Colonic mucosa (tissue), 4 donors: ENCODE data around the gene IFNL3. TPM values are rescaled to one million over a fixed set of nuclear protein-coding genes. Genes with fewer than 3 reads are reported as not detected.

Experiments used
- DNase-seq: peaks from one replicate; pipeline ENCODE4 v3.0.0-alpha.2; 2020
- H3K27ac ChIP-seq: fragments of 200-600 bp; one replicate; pipeline ENCODE4 v1.8.0; 2021
- H3K27me3 ChIP-seq: fragments of 200-600 bp; one replicate; pipeline ENCODE4 v1.8.0; 2021
- H3K36me3 ChIP-seq: fragments of 200-600 bp; one replicate; pipeline ENCODE4 v1.8.0; 2021
- H3K4me1 ChIP-seq: fragments of 200-600 bp; one replicate; pipeline ENCODE4 v1.8.0; 2021; ENCODE audit warnings: mild to moderate bottlenecking
- H3K4me3 ChIP-seq: fragments of 200-600 bp; one replicate; pipeline ENCODE4 v1.8.0; 2021
- H3K9ac ChIP-seq, 2 donors: one replicate each; pipeline ENCODE4 v1.7.0; 2013; ENCODE audit warnings: control low read depth in 2 of 2, low read depth in 2 of 2, low read length in 2 of 2
- H3K9me3 ChIP-seq: fragments of 200-600 bp; one replicate; pipeline ENCODE4 v1.8.0; 2021
- intact Hi-C: fragments of 100-400 bp; cut with DNase I; formaldehyde crosslinking; loops from one replicate; pipeline ENCODE4 v1.14.1; 2022
- total RNA-seq, 2 donors: library from RNA; stranded (reverse); fragmentation: NEBNext Ultra II Directional in 1 of 2; extraction: Animal tissue kit (Norgen Biotek cat#: 25700) in 1 of 2; gene quantifications; one replicate each; pipeline ENCODE4 v1.2.1, GENCODE V29; 2021
- TF ChIP-seq, protein P1 (sequence below): fragments of 200-600 bp; IDR thresholded peaks from one replicate; pipeline ENCODE4 v1.8.0; 2022; ENCODE audit warnings: antibody characterized with exemption, mild to moderate bottlenecking
- donor health status: healthy.
- donor health status: DM: no; HTN: no; CAD: no.
- donor health status: DM: no; HTN: no; CAD: no.

The IFNL3 gene
- total RNA-seq, 2 donors from 2014 or later, result not detected

DNA sequence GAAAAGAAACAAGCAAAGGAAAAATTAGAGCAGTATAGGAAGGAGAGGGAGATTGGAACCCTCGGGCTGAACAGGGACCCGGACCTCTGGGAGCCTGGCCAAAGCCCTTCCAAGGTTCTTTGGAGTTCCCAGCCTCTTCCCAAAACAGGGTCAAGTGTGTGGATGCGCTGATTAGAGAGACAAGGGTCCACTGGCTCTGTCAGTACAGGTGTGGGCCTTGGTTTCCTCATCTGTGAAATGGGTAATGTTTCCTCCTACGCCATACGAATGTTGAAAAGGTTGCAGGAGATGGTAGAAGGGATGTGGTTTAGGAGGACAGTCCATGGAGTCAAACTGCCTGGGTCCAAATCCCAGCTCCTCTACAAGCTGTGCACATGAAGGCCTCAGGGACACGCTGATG lies 38.7 kb downstream of the IFNL3 start:
- Histone ChIP-seq H3K27me3 (peaks cover 34% of the 10 kb centered on the region), H3K9me3 (no peaks in the 10 kb centered on the region), H3K4me1 (no peaks in the 10 kb centered on the region), H3K4me3 (no peak overlapping the region), H3K27ac (no peak overlapping the region), H3K9ac (no peak overlapping the region), H3K36me3 (no peaks in the 10 kb centered on the region)
- no peak for DNase-seq
- TF ChIP-seq, protein P1, sequence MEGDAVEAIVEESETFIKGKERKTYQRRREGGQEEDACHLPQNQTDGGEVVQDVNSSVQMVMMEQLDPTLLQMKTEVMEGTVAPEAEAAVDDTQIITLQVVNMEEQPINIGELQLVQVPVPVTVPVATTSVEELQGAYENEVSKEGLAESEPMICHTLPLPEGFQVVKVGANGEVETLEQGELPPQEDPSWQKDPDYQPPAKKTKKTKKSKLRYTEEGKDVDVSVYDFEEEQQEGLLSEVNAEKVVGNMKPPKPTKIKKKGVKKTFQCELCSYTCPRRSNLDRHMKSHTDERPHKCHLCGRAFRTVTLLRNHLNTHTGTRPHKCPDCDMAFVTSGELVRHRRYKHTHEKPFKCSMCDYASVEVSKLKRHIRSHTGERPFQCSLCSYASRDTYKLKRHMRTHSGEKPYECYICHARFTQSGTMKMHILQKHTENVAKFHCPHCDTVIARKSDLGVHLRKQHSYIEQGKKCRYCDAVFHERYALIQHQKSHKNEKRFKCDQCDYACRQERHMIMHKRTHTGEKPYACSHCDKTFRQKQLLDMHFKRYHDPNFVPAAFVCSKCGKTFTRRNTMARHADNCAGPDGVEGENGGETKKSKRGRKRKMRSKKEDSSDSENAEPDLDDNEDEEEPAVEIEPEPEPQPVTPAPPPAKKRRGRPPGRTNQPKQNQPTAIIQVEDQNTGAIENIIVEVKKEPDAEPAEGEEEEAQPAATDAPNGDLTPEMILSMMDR, result no peak
- intact Hi-C loops, result no loop called here

DNA sequence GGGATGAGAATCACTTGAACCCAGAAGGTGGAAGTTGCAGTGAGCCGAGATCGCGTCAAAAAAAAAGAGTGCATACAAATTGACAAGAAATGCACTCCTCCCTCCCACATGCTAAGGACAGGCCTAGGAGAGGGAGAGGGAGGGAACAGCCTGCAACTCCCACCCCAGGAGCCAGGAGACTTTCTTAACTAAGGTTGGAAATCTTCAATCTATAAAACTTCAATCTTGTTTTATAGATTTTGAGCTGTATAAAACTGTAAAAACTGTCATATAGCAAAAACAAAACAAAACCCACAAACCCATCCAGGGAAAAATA lies 39.4 kb downstream of the IFNL3 start:
- Histone ChIP-seq H3K27me3 (peaks cover 36% of the 10 kb centered on the region), H3K4me3 (no peak overlapping the region), H3K27ac (no peak overlapping the region), H3K9ac (no peak overlapping the region), H3K9me3 (no peaks in the 10 kb centered on the region), H3K4me1 (no peaks in the 10 kb centered on the region), H3K36me3 (no peaks in the 10 kb centered on the region)
- intact Hi-C loops, result no loop called here
- TF ChIP-seq, protein P1, result no peak
- no peak for DNase-seq

GRCh38 chr19:39203372-39204341 lies 41.1 kb downstream of the IFNL3 start, which contains the start of gene SYCN:
Gene SYCN (minus strand): TSS chr19:39204263. CDS start chr19:39204254, 9 bp downstream.
- no peak within 1 kb of the TSS for H3K27ac ChIP-seq
- no peak within 1 kb of the TSS for H3K4me3 ChIP-seq
- H3K27me3 ChIP-seq, result peaks cover 43% of the 10 kb centered on the region
- H3K36me3 ChIP-seq, result no peaks in the 10 kb centered on the region
- TF ChIP-seq, protein P1, result no peak
- DNase-seq, result no peak
- no peak within 1 kb of the TSS for H3K9ac ChIP-seq
- H3K4me1 ChIP-seq, result no peaks in the 10 kb centered on the region
- H3K9me3 ChIP-seq, result no peaks in the 10 kb centered on the region
- intact Hi-C loops, result no loop called here

- no peak for DNase-seq
- intact Hi-C loops, result no loop called here
- H3K27me3 ChIP-seq, result peaks cover 47% of the 10 kb centered on the region
- H3K4me3 ChIP-seq, result no peak overlapping the region
- H3K9me3 ChIP-seq, result no peaks in the 10 kb centered on the region
- no peaks in the 10 kb centered on the region for H3K36me3 ChIP-seq
- no peak overlapping the region for H3K27ac ChIP-seq
- no peaks in the 10 kb centered on the region for H3K4me1 ChIP-seq
- no peak overlapping the region for H3K9ac ChIP-seq
- TF ChIP-seq, protein P1, result no peak
Measured at GRCh38 chr19:39202998-39203355, 41.8 kb downstream of the IFNL3 start.

GRCh38 chr19:39200803-39201115 lies 44.0 kb downstream of the IFNL3 start:
- Histone ChIP-seq H3K27me3 (peaks cover 67% of the 10 kb centered on the region), H3K9me3 (no peaks in the 10 kb centered on the region), H3K36me3 (no peaks in the 10 kb centered on the region), H3K9ac (no peak overlapping the region), H3K27ac (no peak overlapping the region), H3K4me1 (peaks cover 4% of the 10 kb centered on the region), H3K4me3 (no peak overlapping the region)
- no peak for DNase-seq
- TF ChIP-seq, protein P1, result no peak
- intact Hi-C loops, result no loop called here
